Activated naive CD8-positive, alpha-beta T cell treated with anti-CD3 and anti-CD28 coated beads, Interleukin-2, amount 50 U/mL, for 16 hours (primary cell): ENCODE data around the gene ZNF804B.

Experiments
- DNase-seq: peaks from one replicate; pipeline ENCODE4 v3.0.0-alpha.2; 2020; ENCODE audit warnings: low read depth, low spot score

Gene ZNF804B

DNA sequence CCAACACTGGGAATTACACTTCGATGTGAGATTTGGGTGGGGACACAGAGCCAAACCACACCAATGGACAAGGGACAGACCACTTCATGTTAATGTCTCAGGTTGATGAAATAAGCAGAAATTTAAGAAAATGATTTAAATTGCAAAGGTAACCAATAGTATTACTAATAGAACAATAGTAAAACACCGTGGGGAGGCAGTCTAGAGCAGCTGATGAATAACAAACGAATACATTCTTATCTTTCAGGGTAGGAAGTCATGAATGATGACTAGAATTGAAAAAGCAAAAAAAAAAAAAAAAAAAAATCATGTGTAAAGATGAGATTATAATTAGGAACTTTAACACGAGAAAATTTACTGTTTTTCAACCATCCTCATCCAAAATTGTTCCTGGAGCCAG, 207.9 kb downstream of the ZNF804B start:
- no peak for DNase-seq

DNA sequence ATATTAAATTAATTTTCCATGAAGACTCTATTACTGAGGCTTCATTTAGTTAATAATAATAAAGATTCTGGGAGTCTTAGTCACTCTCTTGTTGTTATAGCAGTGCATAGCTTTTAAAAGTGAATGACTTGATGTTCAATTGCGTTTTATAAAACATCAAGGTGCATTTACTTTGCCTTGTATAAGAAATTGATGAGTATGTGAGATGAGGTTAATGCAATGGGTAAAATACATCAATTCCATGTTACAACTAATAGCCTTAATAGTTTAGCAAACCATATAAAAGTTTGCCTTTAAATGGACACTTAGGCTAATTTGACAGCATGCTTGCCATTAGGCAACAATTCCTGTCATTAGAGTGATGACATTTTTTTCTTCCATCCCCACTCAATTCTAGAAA, 209.7 kb downstream of the ZNF804B start:
- DNase-seq, result no peak

- DNase-seq, result no peak
Measured at GRCh38 chr7:88985295-88985694, 225.8 kb downstream of the ZNF804B start.

DNA sequence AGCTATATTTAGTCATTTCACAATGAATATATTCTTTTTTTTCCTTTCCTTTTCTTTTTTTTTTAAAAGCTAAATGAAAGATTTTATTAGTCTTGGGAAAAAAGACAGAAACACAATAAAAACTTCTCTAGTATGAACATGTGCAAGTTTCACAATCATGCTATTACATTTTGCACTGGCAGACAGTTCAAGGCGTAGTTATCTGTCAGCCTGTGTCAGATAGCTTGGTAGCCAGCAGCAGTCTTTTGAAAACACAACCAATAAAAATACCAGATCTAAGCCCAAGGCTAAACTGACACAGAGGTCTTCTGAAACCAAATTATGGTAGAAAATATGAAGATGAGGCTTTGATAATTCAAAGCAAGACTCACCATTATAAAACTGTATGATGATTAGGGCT, 241.8 kb downstream of the ZNF804B start:
- no peak for DNase-seq

DNA sequence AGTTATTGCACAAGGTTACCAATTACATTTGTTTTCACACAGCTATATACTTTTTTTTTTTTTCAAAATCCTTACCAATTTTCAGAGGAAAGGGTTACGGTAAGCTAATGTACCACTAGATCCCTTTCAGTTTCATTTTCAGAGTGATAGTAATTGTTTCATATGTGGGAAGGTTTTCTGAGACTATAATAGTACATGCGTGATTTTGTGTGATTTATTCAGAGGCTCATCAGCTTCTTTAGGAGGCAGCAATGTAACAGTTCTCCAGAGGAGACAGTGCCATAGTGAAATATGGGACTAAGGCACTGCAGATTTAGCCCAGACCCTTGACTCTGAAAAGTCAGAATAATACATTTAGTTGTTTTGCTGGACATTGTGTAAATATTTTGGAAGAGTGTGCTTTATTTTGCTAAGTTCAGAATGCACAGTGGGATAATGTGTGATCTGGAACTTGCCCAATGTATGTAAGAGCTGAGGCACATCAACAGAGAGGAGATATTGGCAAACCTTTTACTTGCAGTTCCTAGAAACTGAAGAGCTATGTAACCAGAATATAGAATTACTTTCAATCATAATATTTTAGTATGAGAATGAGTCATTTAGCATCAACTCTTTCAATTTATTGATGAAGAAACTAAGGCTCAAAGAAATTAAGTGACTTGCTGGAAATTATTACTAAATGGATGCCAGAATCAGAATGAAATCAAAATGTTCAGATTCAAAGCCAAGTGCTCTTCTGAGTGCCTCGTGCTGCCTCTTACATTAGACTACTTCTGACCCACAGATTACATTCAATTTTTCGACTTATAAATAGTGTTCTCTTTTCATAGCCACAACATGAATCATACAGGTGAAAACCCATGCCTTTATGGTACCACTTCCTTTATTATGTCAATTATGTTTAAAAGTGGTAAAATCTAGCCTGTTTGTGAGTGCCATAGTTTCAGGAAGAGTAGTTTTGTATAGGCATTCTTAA, 243.8 kb downstream of the ZNF804B start:
- no peak for DNase-seq

- no peak for DNase-seq
Measured at GRCh38 chr7:89012016-89012415, 252.5 kb downstream of the ZNF804B start.

- no peak for DNase-seq
Measured at GRCh38 chr7:89017695-89018094, 258.2 kb downstream of the ZNF804B start.

DNA sequence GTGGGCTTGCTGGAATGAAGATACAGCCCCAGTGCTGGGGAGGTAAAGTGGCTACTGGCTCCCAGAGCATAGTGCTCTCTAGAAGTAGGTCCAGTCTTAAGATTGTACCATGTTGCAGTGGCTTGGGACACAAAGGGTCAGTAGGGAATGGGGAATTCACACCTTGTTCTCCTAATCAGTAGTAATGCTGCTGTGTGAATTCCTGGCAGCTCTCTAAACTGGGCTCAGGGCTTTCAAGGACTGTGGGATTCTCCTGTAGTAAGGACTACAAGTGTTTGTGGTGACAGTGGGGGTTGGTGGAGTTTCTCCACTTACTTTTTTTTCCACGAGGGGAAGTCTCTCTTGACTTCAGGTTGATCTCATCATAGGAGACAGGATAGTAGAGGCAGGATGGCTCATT, 262.2 kb downstream of the ZNF804B start:
- DNase-seq, result no peak

GRCh38 chr7:89023206-89023605, 263.7 kb downstream of the ZNF804B start:
- DNase-seq, result no peak

GRCh38 chr7:89023877-89024276, 264.4 kb downstream of the ZNF804B start:
- no peak for DNase-seq

DNA sequence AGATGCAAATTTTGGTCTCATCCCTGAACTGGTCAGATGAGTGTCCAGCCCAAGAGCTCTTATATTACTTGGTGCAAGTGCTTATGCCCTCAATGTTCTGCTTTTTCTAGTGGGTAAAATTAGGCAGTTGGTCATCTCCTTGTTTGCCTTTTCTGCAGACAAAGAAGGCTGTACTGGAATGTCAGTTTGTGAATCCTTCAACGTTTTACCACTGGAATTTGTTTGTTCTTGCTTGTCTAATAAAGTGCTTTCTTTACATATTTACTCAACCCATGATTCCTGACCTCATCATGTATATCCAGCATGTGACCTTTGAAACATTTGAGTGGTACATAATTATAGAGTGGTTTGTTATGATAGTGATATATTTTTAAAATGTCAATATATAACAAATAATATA, 268.3 kb downstream of the ZNF804B start:
- no peak for DNase-seq

- DNase-seq, result no peak
Measured at GRCh38 chr7:89028319-89028718, 268.8 kb downstream of the ZNF804B start.

GRCh38 chr7:89029864-89030263, 270.4 kb downstream of the ZNF804B start:
- no peak for DNase-seq

GRCh38 chr7:89041240-89041639, 281.7 kb downstream of the ZNF804B start:
- no peak for DNase-seq

DNA sequence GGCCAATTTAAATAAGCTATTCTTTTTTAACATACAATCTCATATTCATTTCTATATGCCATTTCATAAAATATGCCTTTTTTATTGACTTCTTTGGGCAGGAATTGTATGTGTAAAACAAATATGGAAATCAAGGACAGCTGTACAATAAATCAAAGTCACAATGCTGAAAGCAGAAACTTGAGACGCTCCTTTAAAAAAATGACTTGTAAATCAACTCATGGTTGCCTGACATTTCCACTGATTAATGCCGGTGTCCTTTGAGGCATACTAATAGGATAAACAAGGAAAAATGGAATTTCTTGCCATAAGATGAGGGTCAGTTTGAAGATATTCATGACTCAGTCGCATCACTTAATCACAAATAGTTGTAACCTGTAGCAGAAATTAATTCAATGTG, 283.4 kb downstream of the ZNF804B start:
- DNase-seq, result no peak

GRCh38 chr7:89049043-89049442, 289.5 kb downstream of the ZNF804B start:
- DNase-seq, result no peak

- DNase-seq, result no peak
Measured at GRCh38 chr7:89053130-89053529, 293.6 kb downstream of the ZNF804B start.

- no peak for DNase-seq
Measured at GRCh38 chr7:89054361-89054760, 294.9 kb downstream of the ZNF804B start.

- no peak for DNase-seq
Measured at GRCh38 chr7:89060234-89060633, 300.7 kb downstream of the ZNF804B start.

DNA sequence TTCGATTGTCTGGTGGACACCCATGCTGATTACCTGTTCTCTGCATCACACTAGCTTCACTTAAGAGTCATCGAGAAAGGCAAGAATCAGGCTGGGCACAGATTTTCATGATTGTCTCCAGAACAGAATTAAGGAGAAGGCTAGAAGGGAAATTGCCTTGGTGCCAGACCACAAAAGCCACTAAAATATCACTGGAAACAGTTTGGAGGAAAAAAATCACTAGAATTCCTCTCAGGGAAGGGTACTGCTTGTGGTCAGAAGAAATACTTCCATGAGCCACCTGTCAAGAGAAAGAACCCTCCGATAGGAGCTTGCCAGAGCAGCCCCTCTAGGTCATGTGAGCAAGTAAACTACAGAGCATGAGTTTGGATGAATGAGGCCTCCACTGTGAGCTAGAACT, 305.3 kb downstream of the ZNF804B start:
- DNase-seq, result no peak

- no peak for DNase-seq
Measured at GRCh38 chr7:89067048-89067447, 307.5 kb downstream of the ZNF804B start.

GRCh38 chr7:89072081-89072480, 312.6 kb downstream of the ZNF804B start:
- no peak for DNase-seq

GRCh38 chr7:89073776-89074175, 314.3 kb downstream of the ZNF804B start:
- DNase-seq, result no peak

GRCh38 chr7:89077992-89078391, 318.5 kb downstream of the ZNF804B start:
- DNase-seq, result no peak
